ENCODE results near the gene SIRPG. TPM values are rescaled to one million over a fixed set of nuclear protein-coding genes. Genes with fewer than 3 reads are reported as not detected.

SIRPG gene
- total and polyA plus RNA-seq, 7 donors, result 0.01 to 0.30 (median 0.21) TPM; not detected in 4

DNA sequence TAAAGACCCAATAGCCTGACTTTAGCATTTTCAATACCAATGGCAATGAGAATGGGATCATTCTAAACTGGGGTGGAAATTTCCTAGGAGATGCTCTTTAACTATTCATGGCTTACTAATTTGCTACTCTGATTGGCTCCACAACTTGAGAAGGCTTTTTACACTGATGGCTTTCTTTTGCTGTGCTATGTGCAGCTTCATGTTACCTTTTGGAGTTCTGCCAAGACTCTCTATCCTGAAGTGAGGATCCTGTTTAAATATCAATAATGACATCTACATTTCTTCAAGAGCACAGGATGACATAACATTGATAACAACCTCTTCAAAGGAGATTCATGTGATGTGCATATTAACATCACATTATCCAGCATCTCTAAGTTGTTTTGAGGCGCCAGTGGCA lies 43.4 kb upstream of the SIRPG start:
- no peak for TF ChIP-seq CTCF (IDR thresholded peaks at IDR 0.05)
- Histone ChIP-seq H3K4me3 (no peak overlapping the region), H3K27ac (no peak overlapping the region), H3K9me3 (no peaks in the 10 kb centered on the region), H3K27me3 (ENCODE audit: insufficient read depth in 3 of 3, low read length in 2 of 3) (no peaks in the 10 kb centered on the region), H3K4me1 (no peaks in the 10 kb centered on the region), H3K36me3 (ENCODE audit: insufficient read depth in 1 of 2, low read depth in 1 of 2) (no peaks in the 10 kb centered on the region)
- intact Hi-C loops (cut with DNase I), result no loop called here
- WGBS, 3 donors, result 58 to 69% (median 68%) methylated on average over 1 of the region's 1 CpG
- DNase-seq (no peak), ATAC-seq (no peak)

GRCh38 chr20:1697592-1697991 lies 40.0 kb upstream of the SIRPG start:
- no peak overlapping the region for H3K27ac ChIP-seq
- ATAC-seq (no peak), DNase-seq (no peak)
- H3K27me3 ChIP-seq (ENCODE audit: insufficient read depth in 3 of 3, low read length in 2 of 3), result no peaks in the 10 kb centered on the region
- no peak overlapping the region for H3K4me3 ChIP-seq
- no peak for TF ChIP-seq CTCF (IDR thresholded peaks at IDR 0.05)
- no peaks in the 10 kb centered on the region for H3K9me3 ChIP-seq
- H3K36me3 ChIP-seq (ENCODE audit: insufficient read depth in 1 of 2, low read depth in 1 of 2), result no peaks in the 10 kb centered on the region
- no peaks in the 10 kb centered on the region for H3K4me1 ChIP-seq
- WGBS, 3 donors, result 72 to 81% (median 75%) methylated on average over 2 of the region's 2 CpGs
- intact Hi-C loops (cut with DNase I), result no loop called here

DNA sequence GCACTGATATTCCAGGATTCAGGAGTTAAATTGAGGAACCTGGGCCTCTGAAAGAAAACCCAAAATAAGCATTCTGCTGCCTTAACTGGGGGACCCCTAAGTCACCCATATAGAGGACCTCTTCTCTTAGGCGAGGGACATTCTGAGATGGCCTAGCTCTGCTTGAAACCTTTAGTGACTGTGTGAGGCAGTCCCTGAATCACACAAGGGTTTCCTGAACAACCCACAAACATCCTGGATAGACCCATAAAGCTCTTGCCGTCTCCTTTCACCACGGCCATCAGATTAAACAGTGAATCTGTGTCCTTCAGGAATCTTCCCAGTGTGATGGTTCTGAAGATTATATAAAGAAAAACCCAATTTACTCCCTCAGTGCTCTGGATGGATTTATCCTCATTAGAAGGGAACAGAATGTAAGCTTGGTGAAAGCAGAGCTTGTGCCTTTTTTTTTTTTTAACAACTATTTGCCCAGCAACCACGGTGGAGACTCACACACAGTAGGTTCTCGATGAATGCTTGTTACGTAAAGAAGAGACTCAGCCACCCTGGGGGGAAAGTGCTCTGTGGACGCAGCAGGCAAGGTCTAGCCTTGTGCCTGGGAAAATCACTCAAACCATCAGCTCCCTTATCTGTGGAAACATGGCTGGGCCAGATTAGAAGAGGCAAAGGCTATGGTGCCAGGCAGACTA lies 39.1 kb upstream of the SIRPG start:
- DNase-seq (no peak), ATAC-seq (no peak)
- H3K27me3 ChIP-seq (ENCODE audit: insufficient read depth in 3 of 3, low read length in 2 of 3), result no peaks in the 10 kb centered on the region
- H3K9me3 ChIP-seq, result no peaks in the 10 kb centered on the region
- intact Hi-C loops (cut with DNase I), result no loop called here
- no peaks in the 10 kb centered on the region for H3K36me3 ChIP-seq (ENCODE audit: insufficient read depth in 1 of 2, low read depth in 1 of 2)
- WGBS, 3 donors, result 76 to 79% (median 76%) methylated on average over 7 of the region's 7 CpGs
- no peak for TF ChIP-seq CTCF (IDR thresholded peaks at IDR 0.05)
- no peak overlapping the region for H3K4me3 ChIP-seq
- H3K27ac ChIP-seq, result no peak overlapping the region
- H3K4me1 ChIP-seq, result no peaks in the 10 kb centered on the region

- no peaks in the 10 kb centered on the region for H3K4me1 ChIP-seq
- H3K4me3 ChIP-seq, result no peak overlapping the region
- no peak for TF ChIP-seq CTCF (IDR thresholded peaks at IDR 0.05)
- no peaks in the 10 kb centered on the region for H3K36me3 ChIP-seq (ENCODE audit: insufficient read depth in 1 of 2, low read depth in 1 of 2)
- ATAC-seq (no peak), DNase-seq (no peak)
- H3K9me3 ChIP-seq, result no peaks in the 10 kb centered on the region
- H3K27me3 ChIP-seq (ENCODE audit: insufficient read depth in 3 of 3, low read length in 2 of 3), result no peaks in the 10 kb centered on the region
- no peak overlapping the region for H3K27ac ChIP-seq
- 56 to 67% (median 61%) methylated on average over 3 of the region's 3 CpGs for WGBS, 3 donors
- intact Hi-C loops (cut with DNase I), result no loop called here
These were observed 37.1 kb upstream of the SIRPG start for GRCh38 chr20:1694672-1695071.

GRCh38 chr20:1693427-1693826 lies 35.8 kb upstream of the SIRPG start:
- ATAC-seq (no peak), DNase-seq (no peak)
- Histone ChIP-seq H3K27me3 (ENCODE audit: insufficient read depth in 3 of 3, low read length in 2 of 3) (no peaks in the 10 kb centered on the region), H3K4me3 (no peak overlapping the region), H3K4me1 (no peaks in the 10 kb centered on the region), H3K27ac (no peak overlapping the region), H3K9me3 (no peaks in the 10 kb centered on the region), H3K36me3 (ENCODE audit: insufficient read depth in 1 of 2, low read depth in 1 of 2) (no peaks in the 10 kb centered on the region)
- 17 to 26% (median 23%) methylated on average over 1 of the region's 1 CpG for WGBS, 3 donors
- no peak for TF ChIP-seq CTCF (IDR thresholded peaks at IDR 0.05)
- intact Hi-C loops (cut with DNase I), result no loop called here
